Mucosa of descending colon (tissue), 3 donors: Measurements from ENCODE around the gene TIMM17A. TPM values are rescaled to one million over a fixed set of nuclear protein-coding genes. Genes with fewer than 3 reads are reported as not detected.

Source experiments
- ATAC-seq: fragments of 200-7000 bp; cut with Tn5 transposase; one replicate; pipeline ENCODE4 v1.9.1; 2020; ENCODE audit warnings: mild to moderate bottlenecking, moderate library complexity
- DNase-seq, 3 donors: peaks; one replicate each; pipeline ENCODE4 v3.0.0-alpha.2; 2020
- H3K36me3 ChIP-seq: fragments of 200-600 bp; one replicate; pipeline ENCODE4 v1.8.0; 2021; ENCODE audit warnings: low read depth, mild to moderate bottlenecking
- H3K4me1 ChIP-seq: fragments of 200-600 bp; one replicate; pipeline ENCODE4 v1.8.0; 2021; ENCODE audit warnings: low read depth, mild to moderate bottlenecking
- H3K4me3 ChIP-seq: fragments of 200-600 bp; one replicate; pipeline ENCODE4 v1.8.0; 2021; ENCODE audit warnings: mild to moderate bottlenecking
- H3K9me3 ChIP-seq: fragments of 200-600 bp; one replicate; pipeline ENCODE4 v1.8.0; 2021; ENCODE audit warnings: mild to moderate bottlenecking
- intact Hi-C, 2 donors: fragments of 100-400 bp; cut with DNase I in 1 of 2; cut with micrococcal nuclease in 1 of 2; formaldehyde crosslinking; loops; one replicate each; pipeline versions ENCODE4 v1.11.0 to v1.11.1; 2022; cut with DNase I, micrococcal nuclease
- total RNA-seq, 3 donors: library from RNA; stranded (reverse); fragmentation: NEBNext Ultra II Directional in 2 of 3; extraction: Animal tissue kit (Norgen Biotek cat#: 25700) in 2 of 3; gene quantifications; one replicate each; pipeline versions ENCODE4 v1.2.1 to v1.2.4, GENCODE V29; 2021 to 2023
- TF ChIP-seq, protein P1 (sequence below): fragments of 200-600 bp; IDR thresholded peaks from one replicate; pipeline ENCODE4 v1.8.0; 2022; ENCODE audit warnings: antibody characterized with exemption, mild to moderate bottlenecking
- donor health status: DM: no; HTN: no; CAD: no; lungs with moderate emphysema.
- donor health status: DM: no; HTN: no; CAD: no.
- donor health status: DM: no; HTN: yes; CAD: no.

The TIMM17A gene
- total RNA-seq, 3 donors from 2014 or later = 41.1 to 59.5 (median 49.9) TPM

GRCh38 chr1:201914456-201915235 lies 40.7 kb upstream of the TIMM17A start:
- no peak for ATAC-seq
- H3K9me3 ChIP-seq = no peaks in the 10 kb centered on the region
- DNase-seq = no peak

GRCh38 chr1:201916649-201917249 lies 38.6 kb upstream of the TIMM17A start:
- H3K36me3 ChIP-seq = no peaks in the 10 kb centered on the region
- TF ChIP-seq, protein P1, sequence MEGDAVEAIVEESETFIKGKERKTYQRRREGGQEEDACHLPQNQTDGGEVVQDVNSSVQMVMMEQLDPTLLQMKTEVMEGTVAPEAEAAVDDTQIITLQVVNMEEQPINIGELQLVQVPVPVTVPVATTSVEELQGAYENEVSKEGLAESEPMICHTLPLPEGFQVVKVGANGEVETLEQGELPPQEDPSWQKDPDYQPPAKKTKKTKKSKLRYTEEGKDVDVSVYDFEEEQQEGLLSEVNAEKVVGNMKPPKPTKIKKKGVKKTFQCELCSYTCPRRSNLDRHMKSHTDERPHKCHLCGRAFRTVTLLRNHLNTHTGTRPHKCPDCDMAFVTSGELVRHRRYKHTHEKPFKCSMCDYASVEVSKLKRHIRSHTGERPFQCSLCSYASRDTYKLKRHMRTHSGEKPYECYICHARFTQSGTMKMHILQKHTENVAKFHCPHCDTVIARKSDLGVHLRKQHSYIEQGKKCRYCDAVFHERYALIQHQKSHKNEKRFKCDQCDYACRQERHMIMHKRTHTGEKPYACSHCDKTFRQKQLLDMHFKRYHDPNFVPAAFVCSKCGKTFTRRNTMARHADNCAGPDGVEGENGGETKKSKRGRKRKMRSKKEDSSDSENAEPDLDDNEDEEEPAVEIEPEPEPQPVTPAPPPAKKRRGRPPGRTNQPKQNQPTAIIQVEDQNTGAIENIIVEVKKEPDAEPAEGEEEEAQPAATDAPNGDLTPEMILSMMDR = no peak
- intact Hi-C loops = no loop called here
- H3K4me1 ChIP-seq = no peaks in the 10 kb centered on the region
- no peak overlapping the region for H3K4me3 ChIP-seq
- DNase-seq = peak; percentile 48 to 69 (median 54)
- ATAC-seq = peak; percentile 56
- H3K9me3 ChIP-seq = no peaks in the 10 kb centered on the region

More at GRCh38 chr1:201914456-201915235, 40.7 kb upstream of the TIMM17A start:
- Histone ChIP-seq H3K36me3 (no peaks in the 10 kb centered on the region), H3K4me1 (no peaks in the 10 kb centered on the region), H3K4me3 (no peak overlapping the region)
- intact Hi-C loops = no loop called here
- TF ChIP-seq, protein P1 = no peak

- peak; percentile 53 for ATAC-seq
- no peak overlapping the region for H3K4me3 ChIP-seq
- intact Hi-C loops = no loop called here
- no peaks in the 10 kb centered on the region for H3K36me3 ChIP-seq
- no peaks in the 10 kb centered on the region for H3K4me1 ChIP-seq
- TF ChIP-seq, protein P1 = no peak
- no peak for DNase-seq
- no peaks in the 10 kb centered on the region for H3K9me3 ChIP-seq
Observed at GRCh38 chr1:201917362-201918033, 37.8 kb upstream of the TIMM17A start.

GRCh38 chr1:201918343-201918742 lies 37.0 kb upstream of the TIMM17A start:
- DNase-seq = no peak
- intact Hi-C loops = no loop called here
- no peak for ATAC-seq
- Histone ChIP-seq H3K4me3 (no peak overlapping the region), H3K4me1 (no peaks in the 10 kb centered on the region), H3K36me3 (no peaks in the 10 kb centered on the region), H3K9me3 (no peaks in the 10 kb centered on the region)
- TF ChIP-seq, protein P1 = no peak

- DNase-seq (no peak), ATAC-seq (no peak)
- TF ChIP-seq, protein P1 = no peak
- intact Hi-C loops = no loop called here
- H3K36me3 ChIP-seq = no peaks in the 10 kb centered on the region
- H3K9me3 ChIP-seq = no peaks in the 10 kb centered on the region
- no peaks in the 10 kb centered on the region for H3K4me1 ChIP-seq
- H3K4me3 ChIP-seq = no peak overlapping the region
Observed at GRCh38 chr1:201921952-201922558, 33.2 kb upstream of the TIMM17A start.
